Activated T-cell treated with anti-CD3 and anti-CD28 coated beads for 48 hours (primary cell): ENCODE data around the gene CTCF.
A peak's percentile ranks its signal among the peaks of the same experiment; 100 is the strongest.

Experiments used
- DNase-seq: peaks from one replicate; pipeline ENCODE4 v3.0.0-alpha.2; 2020; ENCODE audit warnings: low read depth

CTCF gene

GRCh38 chr16:67666032-67666551 lies 103.8 kb downstream of the CTCF start:
- DNase-seq = no peak

- peak; percentile 78 for DNase-seq
Observed at GRCh38 chr16:67666559-67667452, 104.5 kb downstream of the CTCF start, which contains the start of the genes C16orf86 and ENKD1. Gene C16orf86, plus strand, starts transcription at chr16:67666814. Its CDS starts 157 bp downstream, at chr16:67666971. Gene ENKD1, minus strand, starts transcription at chr16:67666750. Its CDS starts 308 bp downstream, at chr16:67666442.

- no peak for DNase-seq
Observed at GRCh38 chr16:67667453-67667816, 105.1 kb downstream of the CTCF start.

DNA sequence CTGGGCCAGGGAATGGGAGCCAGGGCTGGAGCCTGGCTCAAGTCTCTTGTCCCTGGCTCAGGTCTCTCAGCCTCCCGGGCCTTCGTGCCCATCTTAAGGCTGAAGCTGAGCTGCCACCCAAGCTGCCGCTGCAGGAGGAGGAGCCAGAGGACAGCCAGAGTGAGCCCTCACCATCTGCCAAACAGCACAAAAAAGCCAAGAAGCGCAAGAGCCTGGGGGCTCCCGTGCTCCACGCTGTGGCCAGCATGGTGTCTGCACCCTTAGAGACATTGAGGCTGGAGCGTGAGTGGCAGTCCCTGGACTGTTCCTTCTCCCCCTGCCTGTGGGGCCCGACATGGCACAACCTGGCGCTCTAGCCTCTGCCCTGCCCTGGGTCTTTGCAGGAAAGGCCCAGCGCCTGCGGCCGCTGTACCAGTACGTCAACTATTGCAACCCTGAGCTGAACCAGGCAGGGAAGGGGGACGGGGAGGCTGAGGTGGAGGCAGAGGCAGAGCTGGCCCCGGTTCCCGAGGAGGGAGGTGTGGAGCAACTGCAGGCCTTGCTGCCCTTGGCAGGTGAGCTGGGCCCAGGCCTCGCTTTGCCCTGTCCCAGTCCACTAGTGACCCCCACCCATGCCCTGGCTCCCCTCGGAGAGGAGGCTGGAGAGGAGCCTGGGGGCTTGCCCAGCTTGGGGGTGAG lies 105.6 kb downstream of the CTCF start:
- DNase-seq = peak; percentile 77

DNA sequence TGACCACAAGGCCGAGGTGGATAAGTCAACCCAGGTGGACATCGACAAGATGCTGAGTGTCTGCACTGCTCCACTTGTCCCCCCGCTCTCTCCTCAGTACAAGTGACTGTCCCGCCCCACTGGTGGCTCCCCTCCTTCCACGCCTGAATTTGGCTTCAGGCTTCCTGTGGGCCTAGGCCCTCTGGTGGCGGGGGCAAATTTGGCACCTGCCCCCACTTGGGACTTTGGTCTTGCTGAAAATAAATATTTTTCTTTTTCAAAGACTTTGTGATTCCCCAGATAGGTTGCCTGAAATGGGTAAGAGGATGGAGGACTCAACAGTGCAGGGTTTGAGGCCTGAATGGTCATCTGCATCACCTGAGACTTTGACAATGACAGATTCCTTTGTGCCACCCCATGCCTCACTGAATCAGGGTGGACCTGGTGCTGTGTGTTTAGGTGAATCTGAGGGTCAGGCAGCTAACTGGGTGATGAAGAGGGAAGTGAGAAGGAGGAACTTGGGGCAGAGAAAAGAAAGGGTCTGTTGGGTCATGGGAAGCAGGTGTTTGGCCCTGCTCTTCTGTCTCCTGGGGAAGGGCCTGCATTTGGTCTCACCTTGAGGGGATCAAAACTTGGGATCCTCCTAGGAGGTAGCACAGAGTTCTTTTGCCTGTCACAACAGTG lies 106.3 kb downstream of the CTCF start:
- no peak for DNase-seq

DNA sequence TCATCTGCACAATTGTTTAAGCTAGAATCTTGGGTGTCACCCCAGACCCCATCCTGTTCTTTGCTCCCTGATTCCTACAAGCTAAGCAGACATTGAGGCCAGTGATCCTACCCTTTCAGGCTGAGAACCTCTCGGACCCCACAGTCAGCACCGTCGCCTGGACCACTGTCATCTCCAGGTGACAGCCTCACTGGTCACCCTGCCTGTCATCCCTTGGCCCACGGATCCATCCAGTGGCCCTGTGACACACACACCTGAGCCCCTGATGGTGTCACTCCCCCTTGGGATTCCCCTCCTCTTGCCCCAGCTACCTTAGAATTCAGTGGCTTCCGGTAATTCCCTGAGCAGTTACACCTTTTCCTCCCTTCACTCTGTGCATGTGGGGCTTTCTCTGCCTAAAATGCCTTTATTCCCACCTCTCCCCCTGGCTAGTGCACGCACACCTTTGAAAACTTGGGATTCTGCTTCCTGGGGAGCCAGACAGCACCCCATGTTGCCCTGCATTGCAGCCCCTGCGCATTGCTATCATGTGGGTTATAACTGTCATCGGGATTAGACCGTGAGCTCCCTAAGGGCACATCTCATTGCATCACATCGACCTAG lies 107.3 kb downstream of the CTCF start:
- no peak for DNase-seq

DNA sequence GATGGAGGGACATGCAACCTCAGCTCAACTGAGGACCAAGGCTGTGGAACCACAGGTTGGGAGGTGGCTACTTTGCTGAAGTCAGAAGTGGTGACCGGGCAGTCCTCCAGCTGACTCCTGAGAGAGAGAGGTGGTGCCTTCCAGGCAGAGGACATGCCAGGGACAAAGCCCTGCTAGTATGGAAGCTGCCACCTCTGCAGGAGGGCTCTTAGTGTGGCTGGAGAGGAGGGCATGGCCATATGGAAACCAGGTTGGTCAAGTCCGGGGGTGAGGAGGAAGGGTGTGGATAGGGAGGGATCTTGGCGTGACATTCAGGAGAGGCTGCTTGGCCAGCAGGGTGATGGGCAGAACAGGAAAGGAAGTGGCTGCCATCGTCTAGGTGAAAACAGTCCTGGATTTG lies 110.0 kb downstream of the CTCF start:
- no peak for DNase-seq

- peak; percentile 34 for DNase-seq
Observed at GRCh38 chr16:67672739-67673662, 110.7 kb downstream of the CTCF start.

GRCh38 chr16:67673712-67674580 lies 111.6 kb downstream of the CTCF start:
- DNase-seq = no peak

- DNase-seq = no peak
Observed at GRCh38 chr16:67674851-67675578, 112.7 kb downstream of the CTCF start.

DNA sequence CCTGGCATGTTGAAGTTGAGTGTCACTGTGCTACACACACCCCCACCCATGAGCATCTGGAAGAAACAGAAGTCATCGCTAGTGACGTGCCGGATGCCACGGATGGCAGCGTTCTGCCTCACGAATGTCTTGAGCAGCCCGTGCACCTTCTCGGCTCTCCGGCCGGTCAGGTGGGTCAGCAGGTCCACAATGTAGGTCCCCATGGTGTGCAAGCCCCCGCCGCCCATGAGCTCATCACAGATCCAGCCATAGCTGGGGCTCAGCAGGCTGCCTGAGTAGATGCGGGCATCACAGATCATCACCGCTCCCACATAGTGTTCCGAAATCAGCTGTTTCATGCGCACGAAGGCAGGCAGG lies 113.2 kb downstream of the CTCF start:
- DNase-seq = no peak

GRCh38 chr16:67675999-67676398 lies 113.7 kb downstream of the CTCF start:
- DNase-seq = no peak

DNA sequence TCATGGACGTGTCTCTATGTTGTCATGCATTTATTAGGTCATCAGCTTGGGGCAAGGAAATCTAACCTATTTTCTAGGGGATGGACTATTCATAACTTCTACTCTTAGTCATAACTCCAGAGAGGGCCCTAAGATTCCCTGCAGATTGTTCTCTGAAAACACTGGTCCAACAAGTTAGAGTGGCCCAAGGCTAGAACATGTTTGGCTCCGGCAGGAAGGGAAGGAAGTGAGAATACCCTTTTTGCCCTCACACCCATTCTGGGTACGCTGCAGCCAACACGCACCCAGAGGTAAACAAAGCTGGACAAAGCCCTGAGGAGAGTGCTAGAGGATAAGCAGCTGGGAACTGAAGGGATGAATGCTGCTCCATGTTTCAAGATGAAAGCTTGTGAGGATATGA lies 114.2 kb downstream of the CTCF start:
- no peak for DNase-seq

- DNase-seq = no peak
Observed at GRCh38 chr16:67676939-67677338, 114.6 kb downstream of the CTCF start.

DNA sequence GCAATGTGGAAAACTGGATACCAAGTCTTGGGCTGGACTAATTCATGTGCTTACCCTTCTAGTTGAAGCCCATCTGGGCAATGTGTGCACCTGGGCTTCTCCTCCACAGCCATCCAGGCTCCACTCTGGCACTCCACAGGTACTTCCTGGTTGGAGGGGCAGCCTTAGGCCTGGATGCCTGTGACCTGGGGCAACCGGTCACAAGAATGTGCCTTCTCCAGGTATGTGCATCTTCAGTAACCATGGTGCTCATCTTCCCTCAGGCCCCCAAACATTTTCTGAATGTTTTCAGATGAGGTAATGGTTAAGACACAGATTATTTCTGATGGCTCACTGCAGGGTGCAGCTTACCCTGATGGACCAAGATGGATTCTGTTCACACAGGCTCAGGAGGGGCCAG lies 115.4 kb downstream of the CTCF start:
- DNase-seq = no peak

DNA sequence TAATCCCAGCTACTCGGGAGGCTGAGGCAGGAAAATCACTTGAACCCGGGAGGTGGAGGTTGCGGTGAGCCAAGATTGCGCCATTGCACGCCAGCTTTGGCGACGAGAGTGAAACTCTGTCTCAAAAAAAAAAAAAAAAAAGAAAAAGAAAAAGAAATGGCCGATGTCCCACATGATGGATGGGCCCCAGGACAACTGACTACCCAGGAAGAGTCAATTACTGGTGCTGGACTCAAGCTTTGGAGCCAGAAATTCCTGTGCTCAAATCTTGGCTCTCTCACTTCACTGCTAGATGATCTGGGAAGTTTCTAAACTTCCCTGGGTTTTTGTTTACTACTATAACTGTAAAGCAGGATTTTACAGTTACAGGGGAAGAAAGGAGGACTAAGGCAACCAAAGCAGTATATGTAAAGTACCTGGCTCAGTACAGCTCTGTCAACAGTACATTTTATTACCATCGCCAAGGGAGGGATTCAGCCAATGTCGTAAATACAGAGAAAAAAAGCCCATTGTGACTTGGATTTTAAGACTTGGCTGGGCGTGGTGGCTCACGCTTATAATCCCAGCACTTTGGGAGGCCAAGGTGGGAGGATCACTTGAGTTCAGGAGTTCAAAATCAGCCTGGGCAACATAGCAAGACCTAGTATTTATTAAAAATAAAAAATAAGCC lies 116.2 kb downstream of the CTCF start:
- DNase-seq = no peak

DNA sequence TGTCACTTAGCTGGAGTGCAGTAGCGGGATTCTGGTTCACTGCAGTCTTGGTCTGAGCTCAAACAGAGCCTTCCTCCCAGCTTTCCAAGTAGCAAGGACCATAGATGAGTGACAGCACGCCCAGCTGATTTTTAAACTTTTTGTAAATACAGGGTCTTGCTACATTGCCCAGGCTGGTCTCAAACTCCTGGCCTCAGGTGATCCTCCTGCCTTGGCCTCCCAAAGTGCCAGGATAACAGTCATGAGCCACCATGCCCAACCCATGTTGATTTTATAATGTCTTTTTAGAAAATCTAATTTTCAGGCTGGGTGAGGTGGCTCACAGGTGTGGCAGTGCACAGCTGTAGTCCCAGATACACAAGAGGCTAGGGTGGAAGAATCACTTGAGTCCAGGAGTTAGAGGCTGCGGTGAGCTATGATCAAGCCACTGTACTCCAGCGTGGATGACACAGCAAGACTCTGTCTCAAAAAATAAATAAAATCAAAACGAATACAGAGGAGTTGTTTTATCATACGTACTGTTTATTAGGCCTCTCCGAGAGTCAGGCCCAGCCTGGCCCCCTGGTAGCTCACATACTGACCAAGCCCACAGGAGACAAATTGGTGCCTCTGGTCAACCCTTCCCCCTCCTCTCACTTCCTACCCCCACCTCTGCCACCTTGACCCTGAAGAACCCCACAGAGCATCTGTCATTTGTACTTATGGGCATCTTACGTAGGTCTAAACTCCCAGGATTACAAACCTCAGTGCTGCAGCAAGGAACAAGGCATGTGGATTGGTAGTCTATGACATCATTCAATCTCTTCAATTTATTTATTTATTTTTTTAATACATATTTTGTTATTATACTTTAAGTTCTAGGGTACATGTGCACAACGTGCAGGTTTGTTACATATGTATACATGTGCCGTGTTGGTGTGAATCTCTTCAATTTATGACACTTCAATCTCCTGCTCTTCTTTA lies 117.9 kb downstream of the CTCF start:
- no peak for DNase-seq

- no peak for DNase-seq
Observed at GRCh38 chr16:67683767-67684166, 121.4 kb downstream of the CTCF start.
